PC-9 (cell line): ENCODE data around the gene GNG5.

Source experiments
- CTCF ChIP-seq: fragments of 200-600 bp; sonication (generic); conservative IDR thresholded peaks from 2 replicates; pipeline ENCODE4 v1.6.1; 2017; ENCODE audit warnings: mixed run types, antibody characterized with exemption, mild to moderate bottlenecking, moderate library complexity
- EZH2 ChIP-seq: fragments of 200-600 bp; sonication (generic); IDR thresholded peaks from 2 replicates; pipeline ENCODE4 v1.8.0; 2017; ENCODE audit warnings: antibody characterized with exemption, low read depth

DNA sequence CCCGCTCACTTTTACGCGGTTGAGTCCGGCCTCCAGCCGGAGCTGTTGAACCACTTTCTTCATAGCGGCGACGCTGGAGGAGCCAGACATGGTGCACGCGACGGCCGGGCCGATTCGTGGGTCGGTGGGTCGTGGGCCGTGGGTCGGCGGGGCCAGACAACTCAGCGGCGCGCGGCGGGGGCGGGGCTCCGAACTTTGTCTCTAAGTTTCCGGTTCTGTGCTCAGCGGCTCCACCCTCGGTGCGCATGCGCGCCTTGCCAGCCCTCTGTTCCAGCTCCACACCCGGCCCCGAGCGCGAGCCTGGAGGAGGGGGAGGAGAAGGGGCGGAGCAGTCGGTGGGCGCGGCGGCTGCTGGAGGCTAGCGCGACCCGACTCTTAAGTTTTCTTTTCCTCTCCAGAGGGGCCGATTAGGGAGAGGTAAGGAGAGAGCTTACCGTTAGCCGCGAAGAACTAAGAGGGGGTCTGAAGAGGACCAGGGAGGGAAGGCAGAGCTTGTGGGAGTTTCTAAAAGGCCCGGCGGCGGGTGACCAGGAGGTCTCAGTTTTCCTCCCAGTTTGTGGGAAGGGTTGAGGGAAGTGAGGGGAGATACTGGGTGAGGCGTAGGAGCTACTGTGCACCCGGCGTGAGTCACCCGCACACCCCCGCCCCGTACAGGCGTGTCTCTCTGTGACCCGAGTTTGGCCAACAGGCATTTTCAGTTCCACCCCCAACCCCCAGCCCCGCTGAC, at the start of gene GNG5, which contains the start of gene SPATA1:
- no peak for TF ChIP-seq CTCF
- no peak for TF ChIP-seq EZH2
